Stomach smooth muscle (tissue), 2 donors: ENCODE data around the gene KDM5A.

Source experiments
- H3K27ac ChIP-seq: one replicate; pipeline ENCODE4 v1.7.0; 2013; ENCODE audit warnings: mild to moderate bottlenecking, low read length, inconsistent platforms
- H3K27me3 ChIP-seq, 2 donors: one replicate each; pipeline ENCODE4 v1.7.0; 2013; ENCODE audit warnings: low read length in 2 of 2; ENCODE audit not compliant: insufficient read depth in 2 of 2, control insufficient read depth in 1 of 2
- H3K36me3 ChIP-seq, 2 donors: one replicate each; pipeline ENCODE4 v1.7.0; 2013; ENCODE audit warnings: low read length in 2 of 2; ENCODE audit not compliant: control insufficient read depth in 2 of 2, insufficient read depth in 2 of 2
- H3K4me1 ChIP-seq: one replicate; pipeline ENCODE4 v1.7.0; 2013; ENCODE audit warnings: low read length; ENCODE audit not compliant: control insufficient read depth, insufficient read depth
- H3K4me3 ChIP-seq, 2 donors: one replicate each; pipeline ENCODE4 v1.7.0; 2013; ENCODE audit warnings: low read length in 2 of 2
- H3K9ac ChIP-seq, 2 donors: one replicate each; pipeline ENCODE4 v1.7.0; 2013; ENCODE audit warnings: low read length in 2 of 2, mild to moderate bottlenecking in 1 of 2
- H3K9me3 ChIP-seq, 2 donors: one replicate each; pipeline ENCODE4 v1.7.0; 2013; ENCODE audit warnings: low read length in 2 of 2; ENCODE audit not compliant: control insufficient read depth in 2 of 2
- donor health status: healthy.
- donor health status: Pancreatic carcinoma.

KDM5A gene

DNA sequence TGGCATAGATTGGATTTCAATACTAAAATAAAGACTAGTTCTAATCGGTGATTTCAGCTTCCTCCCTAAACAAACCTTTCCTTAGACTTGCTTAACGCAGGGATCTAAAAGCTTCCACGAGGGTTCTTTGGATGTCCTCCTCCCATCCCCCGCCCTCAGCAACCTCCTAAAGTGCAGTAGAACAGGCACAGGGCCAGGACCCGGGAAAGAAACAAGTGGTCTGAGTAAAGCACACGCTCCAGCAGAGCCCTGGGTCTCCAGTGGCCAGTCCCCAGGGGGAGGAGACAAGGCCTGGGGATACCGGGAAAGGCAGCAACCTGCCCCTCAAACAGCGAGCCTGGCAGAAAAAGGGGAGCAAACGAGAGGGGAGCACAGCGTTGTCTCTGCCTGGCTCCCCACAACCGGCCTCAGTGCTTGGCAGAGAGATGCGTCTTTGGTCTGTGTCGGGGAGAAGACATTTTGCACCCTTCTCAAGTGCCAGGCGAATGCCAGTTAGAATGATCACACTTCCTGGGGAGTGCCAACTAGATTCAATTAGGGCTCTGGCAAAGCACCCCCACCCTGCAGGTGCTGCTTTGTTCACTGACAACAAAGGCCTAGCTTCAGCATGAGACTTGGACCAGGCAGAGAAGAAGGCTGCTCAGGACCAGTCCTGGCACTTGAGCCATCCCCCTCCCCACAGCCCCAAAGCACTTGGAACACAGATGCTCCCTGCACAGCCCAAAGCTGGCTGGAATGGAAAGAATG, 158.0 kb downstream of the KDM5A start:
- H3K4me1 ChIP-seq = peaks cover 6% of the 10 kb centered on the region
- H3K4me3 ChIP-seq = no peak overlapping the region
- H3K27me3 ChIP-seq = peaks cover 0 to 9% of the 10 kb centered on the region in 2 donors
- no peak overlapping the region for H3K27ac ChIP-seq
- H3K9ac ChIP-seq = no peak overlapping the region
- H3K36me3 ChIP-seq = no peaks in the 10 kb centered on the region
- no peaks in the 10 kb centered on the region for H3K9me3 ChIP-seq
